Brain microvascular endothelial cell (primary cell): Measurements from ENCODE around the gene MLLT3.

Source experiments
- DNase-seq: peaks from one replicate; pipeline ENCODE4 v3.0.0-alpha.2; 2020
- H3K27ac ChIP-seq: fragments of 250-450 bp; sonication (Bioruptor Pico); 2 replicates; pipeline ENCODE4 v1.5.1; 2020; ENCODE audit warnings: mild to moderate bottlenecking, moderate library complexity
- H3K27me3 ChIP-seq: fragments of 250-450 bp; sonication (Bioruptor Pico); replicated peaks from 2 replicates; pipeline ENCODE4 v1.5.1; 2020; ENCODE audit warnings: mild to moderate bottlenecking
- H3K36me3 ChIP-seq: fragments of 250-450 bp; sonication (Bioruptor Pico); replicated peaks from 2 replicates; pipeline ENCODE4 v1.5.1; 2020; ENCODE audit warnings: mild to moderate bottlenecking
- H3K4me3 ChIP-seq: 2 replicates; pipeline ENCODE4 v1.5.1; 2011; ENCODE audit warnings: low read depth, mild to moderate bottlenecking, control low read depth, low read length, moderate library complexity
- CTCF ChIP-seq: IDR thresholded peaks from 2 replicates; pipeline ENCODE4 v1.5.1; 2011; ENCODE audit warnings: low read depth, mild to moderate bottlenecking, moderate library complexity, low read length, control low read depth, inconsistent platforms; ENCODE audit errors: missing control alignments
- in situ Hi-C: cut with HindIII; loops from 2 replicates; pipeline ENCODE4 v1.10.0; 2017; ENCODE audit warnings: low sequenced_read_pairs, low pct_ligation_motif_present

The MLLT3 gene

DNA sequence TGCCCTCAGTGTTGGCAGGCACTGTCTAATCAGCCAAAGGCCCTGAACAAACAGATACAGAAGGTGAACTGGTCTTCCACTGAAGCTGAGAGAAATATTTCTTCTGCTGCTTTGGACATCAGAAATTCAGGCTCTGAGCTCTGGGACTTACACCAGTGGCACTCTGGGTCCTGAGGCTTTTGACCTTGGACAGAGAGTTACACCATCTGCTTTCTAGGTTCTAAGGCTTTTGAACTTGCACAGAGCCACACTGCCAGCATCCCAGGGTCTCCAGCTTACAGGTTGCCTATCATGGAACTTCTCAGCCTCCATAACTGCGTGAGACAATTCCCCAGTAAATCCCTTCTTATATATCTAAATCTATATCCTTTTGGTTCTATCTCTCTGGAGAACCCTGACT, 326.7 kb downstream of the MLLT3 start:
- no peak overlapping the region for H3K4me3 ChIP-seq
- no peak for TF ChIP-seq CTCF
- no peak for DNase-seq
- no peaks in the 10 kb centered on the region for H3K36me3 ChIP-seq
- in situ Hi-C loops = no loop called here
- no peaks in the 10 kb centered on the region for H3K27me3 ChIP-seq
- no peak overlapping the region for H3K27ac ChIP-seq

GRCh38 chr9:20294046-20294750, 328.1 kb downstream of the MLLT3 start:
- no peak for DNase-seq
- H3K4me3 ChIP-seq = no peak overlapping the region
- no peak overlapping the region for H3K27ac ChIP-seq
- no peaks in the 10 kb centered on the region for H3K36me3 ChIP-seq
- no peaks in the 10 kb centered on the region for H3K27me3 ChIP-seq
- in situ Hi-C loops = no loop called here
- TF ChIP-seq CTCF = no peak

DNA sequence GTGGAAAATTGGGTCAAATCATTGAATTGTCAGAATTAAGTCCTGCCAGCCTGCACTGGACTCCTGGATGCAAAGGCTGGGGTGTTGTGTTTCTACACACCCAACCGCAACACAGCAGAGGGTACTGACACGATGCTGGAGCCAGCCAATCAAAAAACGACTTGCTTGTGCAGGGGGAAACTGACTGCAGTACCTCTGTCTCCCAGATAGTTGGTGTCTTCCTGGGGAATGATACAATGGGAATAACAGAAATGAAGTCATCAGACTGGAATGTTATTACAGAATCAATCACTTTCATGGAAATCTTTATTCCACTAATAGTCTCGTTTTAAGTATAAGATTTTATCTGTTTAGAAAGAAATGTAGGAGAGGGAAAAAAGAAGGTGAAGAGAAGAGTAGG, 330.3 kb downstream of the MLLT3 start:
- Histone ChIP-seq H3K36me3 (no peaks in the 10 kb centered on the region), H3K27me3 (no peaks in the 10 kb centered on the region), H3K27ac (no peak overlapping the region), H3K4me3 (no peak overlapping the region)
- in situ Hi-C loops = no loop called here
- peak; percentile 22 for DNase-seq
- peak; percentile 62 for TF ChIP-seq CTCF
